Fibroblast of skin of scalp (primary cell): Measurements from ENCODE around the gene PYHIN1.
A peak's percentile ranks its signal among the peaks of the same experiment; 100 is the strongest.
"Not testable (repeated sequence)": the region's sequence is repeated elsewhere in the genome, so short reads cannot be mapped to it uniquely, and the experiment has no call there.

ENCODE experiments used
- DNase-seq: peaks from one replicate; pipeline ENCODE4 v3.0.0-alpha.2; 2013

PYHIN1 gene

DNA sequence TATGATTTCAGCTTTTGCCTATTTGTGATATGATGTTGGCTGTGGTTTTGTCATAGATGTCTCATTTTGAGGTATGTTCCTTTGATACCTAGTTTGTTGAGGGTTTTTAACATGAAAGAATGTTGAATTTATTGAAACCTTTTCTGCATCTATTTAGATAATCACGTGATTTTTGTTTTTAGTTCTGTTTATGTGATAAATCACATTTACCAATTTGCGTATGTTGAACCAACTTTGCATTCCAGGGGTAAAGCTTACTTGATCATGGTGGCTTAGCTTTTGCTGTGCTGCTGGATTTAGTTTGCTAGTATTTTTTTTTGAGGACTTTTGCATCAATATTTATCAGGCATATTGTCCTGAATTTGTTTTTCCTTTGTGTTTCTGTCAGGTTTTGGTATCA lies 51.9 kb downstream of the PYHIN1 start:
- no peak for DNase-seq

DNA sequence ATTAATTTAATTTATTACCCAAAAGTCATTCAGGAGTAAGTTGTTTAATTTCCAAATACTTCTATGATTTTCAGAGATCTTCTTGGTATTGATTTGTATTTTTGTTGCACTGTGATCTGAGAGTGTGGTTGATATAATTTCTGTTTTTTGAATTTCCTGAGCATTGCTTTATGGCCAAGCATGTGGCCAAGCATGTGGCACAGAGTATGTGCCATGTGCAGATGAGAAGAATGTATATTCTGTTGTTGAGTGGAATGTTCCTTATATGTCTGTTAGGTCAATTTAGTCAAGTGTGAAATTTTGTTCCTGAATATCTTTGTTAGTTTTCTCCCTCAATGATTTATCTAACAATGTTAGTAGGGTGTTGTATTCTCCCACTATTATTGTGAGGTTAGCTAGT lies 53.0 kb downstream of the PYHIN1 start:
- DNase-seq, result no peak

DNA sequence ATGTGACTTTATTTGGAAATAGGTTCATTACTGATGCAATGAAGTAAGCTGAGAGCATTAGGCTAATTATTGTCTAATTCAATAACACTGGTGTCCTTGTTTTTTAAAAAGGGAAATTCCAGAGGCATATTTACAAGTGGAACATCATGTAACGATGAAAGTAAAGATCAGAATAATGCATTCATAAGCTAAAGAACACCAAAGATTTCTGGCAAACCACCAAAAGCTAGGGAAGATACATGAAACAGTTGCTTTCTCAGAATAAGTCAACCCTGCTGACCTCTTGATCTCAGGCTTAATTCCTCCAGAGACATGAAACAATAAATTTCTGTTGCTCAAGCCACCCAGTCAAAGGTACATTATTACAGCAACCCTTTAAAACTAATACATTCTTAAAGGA lies 58.1 kb downstream of the PYHIN1 start:
- no peak for DNase-seq

DNA sequence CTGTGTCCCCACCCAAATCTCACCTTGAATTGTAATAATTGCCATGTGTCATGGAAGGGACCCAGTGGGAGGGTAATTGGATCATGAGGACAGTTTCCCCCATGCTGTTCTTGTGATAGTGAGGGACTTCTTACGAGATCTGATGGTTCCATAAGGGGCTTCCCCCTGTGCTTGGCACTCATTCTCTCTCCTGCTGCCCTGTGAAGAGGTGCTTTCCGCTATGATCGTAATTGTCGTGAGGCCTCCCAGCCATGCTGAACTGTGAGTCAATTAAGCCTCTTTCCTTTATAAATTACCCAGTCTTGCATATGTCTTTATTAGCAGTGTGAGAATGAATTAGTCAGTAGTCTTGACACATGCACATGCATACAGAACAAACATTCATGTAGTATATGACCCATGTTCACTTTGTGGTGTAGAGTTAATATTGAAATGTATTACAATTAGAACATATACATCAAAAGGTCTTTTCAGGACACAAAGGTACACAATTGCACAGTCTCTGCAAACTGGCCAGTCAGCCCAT lies 61.5 kb downstream of the PYHIN1 start:
- no peak for DNase-seq

DNA sequence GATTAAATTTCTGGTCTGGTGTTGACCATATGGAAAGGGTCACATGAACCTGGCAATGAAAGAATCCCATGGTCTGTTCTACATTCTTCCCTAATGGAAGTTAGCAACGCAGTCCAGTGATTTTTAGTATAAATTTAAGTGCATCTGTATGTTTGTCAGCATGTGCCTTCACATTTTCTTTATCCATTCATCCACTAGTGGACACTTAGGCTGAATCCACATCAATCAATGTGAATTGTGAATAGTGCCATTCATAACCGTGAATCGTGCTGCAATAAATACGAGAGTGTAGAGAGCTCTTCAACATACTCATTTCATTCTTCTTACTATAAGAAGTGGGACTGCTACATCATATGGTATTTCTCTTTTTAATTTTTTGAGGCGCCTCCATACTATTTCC lies 65.6 kb downstream of the PYHIN1 start:
- no peak for DNase-seq

DNA sequence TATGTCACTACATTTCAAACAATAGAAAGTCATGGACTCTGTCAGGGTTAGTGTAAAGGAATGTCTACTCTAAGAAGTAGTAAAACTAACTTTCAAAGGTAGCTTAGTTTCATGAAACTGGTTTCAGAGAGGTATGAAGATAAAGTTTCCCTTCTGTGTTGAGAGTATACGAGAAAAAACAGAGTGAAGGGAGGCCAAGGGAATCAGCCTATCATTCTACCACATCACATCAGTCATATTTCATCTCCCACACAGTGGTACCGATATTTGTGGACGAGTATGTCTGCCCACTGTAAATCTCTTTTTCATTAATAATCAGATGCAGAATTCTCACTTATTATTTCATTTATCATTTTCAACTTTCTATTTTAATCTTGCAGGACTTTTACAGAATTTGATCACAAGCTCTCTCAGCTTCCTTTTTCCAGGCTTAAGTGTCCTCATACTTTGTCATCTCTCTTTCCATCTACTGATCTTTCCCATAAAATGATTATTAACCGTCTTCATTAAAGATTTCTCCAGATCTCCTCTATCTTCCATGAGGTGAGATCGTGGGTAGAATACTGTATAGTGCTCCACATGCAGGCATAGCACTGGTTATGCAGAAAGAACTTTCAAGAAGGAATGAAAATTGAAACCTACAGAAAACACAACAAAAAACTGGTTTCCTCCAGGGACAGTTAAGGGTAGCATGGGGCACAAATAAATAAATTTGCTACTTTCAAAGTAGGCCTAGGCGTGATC lies 66.9 kb downstream of the PYHIN1 start:
- no peak for DNase-seq

DNA sequence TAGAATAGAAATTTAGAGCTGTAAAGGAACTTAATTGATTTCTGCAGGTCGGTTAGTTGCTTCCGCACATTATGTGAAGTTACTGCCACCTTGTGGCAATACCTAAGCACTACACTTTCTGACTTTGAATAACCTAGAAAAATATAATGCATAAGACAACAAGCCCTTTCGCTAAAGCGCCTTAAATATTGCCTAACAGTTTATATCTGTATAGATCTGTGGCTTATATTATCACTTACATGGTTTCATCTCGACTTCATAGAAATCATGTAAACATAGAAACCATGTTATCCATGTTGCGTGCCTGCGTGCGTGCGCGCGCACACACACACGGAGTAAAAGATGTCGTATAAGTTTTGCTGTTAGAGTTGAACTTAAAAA lies 67.4 kb downstream of the PYHIN1 start:
- peak; percentile 63 for DNase-seq

DNA sequence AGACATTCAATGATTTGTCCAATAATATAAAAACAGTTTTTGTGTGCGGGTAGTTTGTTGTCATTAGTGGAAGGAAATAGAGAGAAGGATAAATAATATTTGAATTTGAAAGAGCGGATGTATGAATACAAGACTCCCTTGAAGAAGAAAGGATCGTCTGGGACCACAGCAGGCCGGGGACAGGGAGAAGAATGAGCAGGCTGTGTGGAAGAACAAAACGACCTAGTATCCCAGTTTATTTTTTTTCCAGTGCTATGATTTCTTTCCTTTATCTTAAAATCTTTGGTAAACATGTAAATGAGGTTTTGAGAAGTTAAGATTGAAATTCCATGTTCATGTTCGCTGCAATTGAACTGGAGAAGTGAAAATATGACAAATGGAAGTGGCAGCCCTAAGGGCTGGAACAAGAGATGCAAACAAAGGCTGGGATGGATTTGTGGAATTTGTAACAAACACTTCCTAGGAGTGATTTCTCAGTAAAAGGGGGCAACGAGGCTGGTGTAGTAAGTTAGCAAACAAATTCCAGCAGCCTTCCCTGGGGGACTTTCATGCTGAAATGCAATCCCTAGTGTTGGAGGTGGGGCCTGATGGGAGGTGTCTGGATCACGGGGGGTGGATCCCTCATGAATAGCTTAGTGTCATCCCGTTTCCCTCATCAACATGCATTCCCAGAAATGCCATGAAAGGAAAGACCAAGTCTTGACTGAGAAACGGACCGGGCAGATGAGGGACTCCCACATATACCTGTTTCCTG lies 68.1 kb downstream of the PYHIN1 start:
- peak; percentile 98 for DNase-seq

DNA sequence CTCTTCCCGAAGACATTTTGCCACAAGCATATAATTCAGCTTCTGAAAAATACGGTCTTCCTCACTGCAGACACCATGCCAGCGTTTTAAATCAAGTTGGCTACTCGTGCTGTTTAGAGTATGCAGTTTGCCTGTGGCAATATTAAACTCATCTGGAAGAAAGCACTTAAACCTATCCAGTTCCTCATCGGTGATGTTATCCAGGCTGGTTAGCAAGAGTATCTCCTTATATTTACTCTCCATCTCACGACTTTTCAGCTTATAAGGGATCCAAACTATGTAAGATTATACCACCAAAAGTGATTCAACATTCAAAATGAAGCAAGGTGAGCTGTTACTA lies 68.7 kb downstream of the PYHIN1 start:
- DNase-seq, result no peak

DNA sequence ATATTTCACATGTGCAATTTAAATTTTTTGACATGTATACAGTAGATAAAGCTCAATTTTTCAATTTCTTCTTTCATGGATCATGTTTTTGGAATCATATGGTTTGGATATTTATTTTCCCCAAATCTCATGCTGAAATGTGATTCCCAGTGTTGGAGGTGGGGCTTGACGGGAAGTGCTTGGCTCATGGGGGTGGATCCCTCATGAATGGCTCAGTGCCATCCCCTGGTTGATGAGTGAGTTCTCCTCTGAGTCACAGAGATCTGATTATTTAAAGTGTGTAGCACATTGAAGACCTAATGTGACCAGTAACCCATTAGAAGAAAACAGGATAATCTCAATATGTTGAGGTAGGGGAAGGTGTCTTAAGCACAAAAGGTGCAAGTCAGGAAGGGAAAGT lies 69.3 kb downstream of the PYHIN1 start:
- peak; percentile 95 for DNase-seq

DNA sequence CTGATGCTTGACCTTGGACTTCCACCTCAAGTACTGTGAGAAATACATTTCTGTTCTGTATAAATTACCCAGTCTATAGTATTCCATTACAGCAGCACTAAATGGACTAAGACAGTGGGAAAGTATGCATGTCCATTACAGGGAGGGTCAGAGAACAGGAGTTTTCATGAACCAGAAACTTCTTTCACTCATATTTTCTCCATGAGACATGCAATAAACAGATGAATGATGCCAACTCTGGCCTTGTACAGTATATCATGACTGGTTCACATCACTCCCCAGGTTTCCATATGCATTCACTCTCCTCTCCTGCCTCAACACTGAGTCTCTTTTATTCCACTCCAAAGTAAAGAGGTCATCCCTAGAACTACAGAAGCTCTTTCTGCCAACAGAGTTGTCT lies 73.8 kb downstream of the PYHIN1 start:
- peak; percentile 10 for DNase-seq

DNA sequence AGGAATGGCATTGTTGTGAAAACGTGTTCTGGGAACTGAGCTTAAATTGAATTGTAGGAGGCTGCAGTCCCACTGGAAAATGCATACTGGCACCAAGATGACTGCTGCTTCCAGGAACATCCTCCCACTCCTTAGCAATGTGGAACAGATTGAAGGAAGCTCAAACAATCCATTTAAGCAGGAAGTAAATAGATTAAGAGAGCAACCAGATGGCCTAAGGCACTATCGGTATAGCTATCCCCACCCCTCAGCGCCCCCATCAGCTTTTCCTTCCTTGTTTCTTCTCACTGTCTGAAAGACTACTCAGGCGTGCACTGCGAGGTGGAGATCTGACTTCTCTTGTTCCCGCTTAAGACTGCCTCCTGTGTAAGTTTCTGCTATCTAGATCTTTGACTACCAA lies 74.3 kb downstream of the PYHIN1 start:
- no peak for DNase-seq

DNA sequence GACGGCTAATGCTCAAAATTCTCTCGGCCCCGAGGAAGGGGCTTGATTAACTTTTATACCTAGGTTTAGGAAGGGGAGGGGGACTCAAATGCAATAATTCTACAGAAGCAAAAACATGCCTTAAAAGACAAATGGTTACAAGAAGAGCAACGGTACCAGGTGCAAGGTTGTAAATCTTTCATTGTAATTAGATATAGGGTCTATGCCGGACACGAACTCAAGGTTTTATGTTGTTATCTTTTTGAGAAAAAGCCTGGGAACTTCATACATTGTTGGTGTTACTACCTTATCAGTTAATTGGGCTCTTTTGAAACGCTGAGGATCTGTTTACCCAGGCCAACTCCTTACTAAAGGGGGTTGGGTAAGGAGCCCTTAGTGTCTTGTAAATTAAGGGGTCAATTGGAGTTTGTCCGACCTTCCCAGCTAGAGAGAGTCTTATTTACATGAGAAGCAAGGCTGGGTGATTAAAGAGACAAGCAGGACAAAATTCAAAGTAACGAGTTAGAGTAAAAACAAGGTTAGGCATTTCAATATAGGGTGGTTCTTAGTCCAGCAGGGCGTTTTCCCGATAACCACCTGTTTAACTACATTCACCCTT lies 75.0 kb downstream of the PYHIN1 start:
- DNase-seq, result not testable (repeated sequence)

DNA sequence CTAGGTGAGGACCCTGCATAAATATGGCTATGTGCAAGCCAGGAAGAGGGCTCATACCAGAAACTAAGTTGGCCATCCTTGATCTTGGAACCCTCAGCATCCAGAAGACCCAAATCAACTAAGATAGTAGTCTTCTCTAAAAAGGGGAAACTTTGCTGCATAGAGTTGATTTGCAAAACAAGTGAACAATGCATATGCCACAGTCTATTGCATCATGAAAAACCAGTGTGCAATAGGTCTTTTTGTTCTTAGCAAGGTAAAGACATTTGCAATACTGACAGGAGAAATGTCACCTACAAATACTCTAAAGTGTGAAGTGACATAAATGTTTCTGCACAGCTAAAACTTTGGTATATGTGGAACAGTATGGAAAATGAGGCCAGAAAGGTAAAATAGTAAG lies 76.4 kb downstream of the PYHIN1 start:
- no peak for DNase-seq

DNA sequence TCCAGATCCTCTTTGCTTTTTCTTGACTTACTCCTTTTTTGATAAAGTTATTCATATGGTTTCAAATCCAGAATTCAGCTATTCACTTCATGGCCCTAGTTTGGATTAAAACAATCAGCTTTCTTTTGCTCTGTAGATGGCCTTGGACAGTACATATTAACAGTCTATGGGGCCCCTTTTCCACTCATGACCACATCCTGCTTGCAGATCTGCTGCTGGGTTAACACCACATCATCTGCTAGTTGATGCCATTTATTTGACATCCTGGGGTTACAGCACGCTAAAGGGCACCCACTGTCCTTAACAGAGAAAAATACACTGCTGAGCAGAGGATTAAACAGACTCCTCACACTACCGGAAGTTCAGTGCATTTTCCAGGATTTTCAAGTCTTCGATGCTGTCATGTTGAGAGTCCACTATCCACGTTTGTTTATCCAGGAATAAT lies 77.4 kb downstream of the PYHIN1 start:
- DNase-seq, result no peak

DNA sequence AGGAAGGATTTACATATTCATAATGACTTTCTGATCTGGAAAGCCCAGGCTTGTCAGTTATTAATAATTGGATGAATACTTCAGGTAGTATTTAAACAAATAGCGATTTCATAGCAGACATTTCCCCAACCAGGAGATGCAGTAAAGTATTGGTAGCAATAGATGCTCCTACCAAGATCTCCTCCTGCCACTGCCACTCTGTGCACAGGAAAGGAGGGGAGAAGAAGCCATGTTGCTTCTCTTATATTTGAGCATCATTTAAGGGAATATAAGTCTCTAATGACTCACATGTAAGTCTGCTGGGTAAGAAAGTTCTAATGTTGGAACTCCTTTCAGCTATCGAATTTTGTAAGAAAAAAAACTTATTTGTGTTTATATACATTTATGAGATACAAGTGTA lies 77.9 kb downstream of the PYHIN1 start:
- peak; percentile 18 for DNase-seq

DNA sequence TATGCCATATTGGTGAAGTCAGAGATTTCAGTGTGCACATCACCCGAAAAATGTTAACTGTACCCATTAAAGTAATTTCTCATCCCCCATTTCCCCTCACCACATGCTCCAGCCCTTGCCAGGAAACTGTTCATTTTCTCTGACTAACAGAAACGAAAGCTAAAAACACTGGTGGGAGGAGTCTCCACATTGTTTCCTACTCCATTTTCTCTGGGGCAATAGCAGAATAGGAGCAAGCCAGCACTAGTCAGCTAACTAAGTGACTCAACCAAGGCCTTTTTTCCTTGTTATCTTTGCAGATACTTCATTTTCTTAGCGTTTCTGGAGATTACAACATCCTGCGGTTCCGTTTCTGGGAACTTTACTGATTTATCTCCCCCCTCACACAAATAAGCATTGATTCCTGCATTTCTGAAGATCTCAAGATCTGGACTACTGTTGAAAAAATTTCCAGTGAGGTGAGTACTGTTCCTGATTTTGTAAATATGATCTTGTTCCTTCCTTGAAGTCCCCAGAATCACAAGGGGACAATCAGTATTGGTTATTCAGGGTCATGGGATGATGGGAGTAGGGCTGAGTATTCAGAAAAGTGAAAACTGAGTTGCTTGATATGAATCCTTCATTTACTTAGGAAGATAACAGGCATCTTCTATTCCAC lies 78.5 kb downstream of the PYHIN1 start, which contains the start of gene IFI16:
Gene IFI16 (plus strand): TSS at position 204 of the 658 bp plus-strand sequence. CDS start 4,774 bp downstream, outside the sequence.
- peak; percentile 95 for DNase-seq

DNA sequence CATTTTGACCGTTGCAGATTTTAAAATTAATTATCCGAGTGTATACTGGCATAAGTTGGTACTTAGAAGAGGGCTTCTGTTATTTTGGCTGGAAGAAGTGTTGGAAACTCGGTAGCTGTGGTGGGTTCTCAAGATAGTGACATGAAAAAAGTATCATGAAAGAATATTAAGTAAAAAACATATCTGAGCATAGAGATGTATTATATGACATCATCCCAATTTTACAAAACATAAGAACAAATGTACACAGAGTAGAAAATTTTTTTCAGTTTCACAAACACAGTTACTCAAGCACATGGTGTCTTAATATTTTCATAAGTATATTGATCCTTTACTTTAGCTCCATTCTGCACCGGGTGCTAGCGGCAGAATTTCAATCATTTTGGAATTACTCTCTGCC lies 79.0 kb downstream of the PYHIN1 start:
- DNase-seq, result no peak

DNA sequence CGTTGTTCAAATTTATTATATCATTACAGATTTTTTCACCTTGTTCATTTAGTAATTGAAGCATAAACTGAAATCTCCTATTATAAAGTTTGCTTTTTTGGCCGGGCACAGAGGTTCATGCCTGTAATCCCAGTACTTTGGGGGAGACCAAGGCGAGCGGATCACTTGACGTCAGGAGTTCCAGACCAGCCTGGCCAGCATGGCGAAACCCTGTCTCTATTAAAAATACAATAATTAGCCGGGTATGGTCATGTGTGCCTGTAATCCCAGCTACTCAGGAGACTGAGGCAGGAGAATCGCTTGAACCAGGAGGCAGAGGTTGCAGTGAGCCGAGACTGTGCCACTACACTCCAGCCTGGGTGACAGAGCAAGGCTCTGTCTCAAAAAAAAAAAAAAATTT lies 79.6 kb downstream of the PYHIN1 start:
- not testable (repeated sequence) for DNase-seq

DNA sequence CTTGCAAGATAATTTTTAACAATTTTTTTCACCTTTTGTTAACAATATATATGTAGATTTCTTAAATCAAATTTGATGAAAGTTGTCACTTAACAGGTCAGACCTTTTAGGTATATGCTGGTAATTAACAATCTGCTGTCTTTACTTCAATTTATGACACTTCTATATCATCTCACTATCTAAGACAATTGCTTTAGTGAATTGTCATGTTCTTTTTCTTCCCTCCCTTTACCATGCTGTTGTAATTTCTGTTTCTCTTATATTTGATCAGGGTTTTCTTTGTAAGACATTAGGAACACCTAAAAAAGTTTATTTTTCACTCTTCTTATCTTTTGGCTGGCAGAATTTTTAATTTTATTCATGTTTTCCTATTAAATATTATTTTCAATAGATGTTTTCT lies 80.4 kb downstream of the PYHIN1 start:
- no peak for DNase-seq

DNA sequence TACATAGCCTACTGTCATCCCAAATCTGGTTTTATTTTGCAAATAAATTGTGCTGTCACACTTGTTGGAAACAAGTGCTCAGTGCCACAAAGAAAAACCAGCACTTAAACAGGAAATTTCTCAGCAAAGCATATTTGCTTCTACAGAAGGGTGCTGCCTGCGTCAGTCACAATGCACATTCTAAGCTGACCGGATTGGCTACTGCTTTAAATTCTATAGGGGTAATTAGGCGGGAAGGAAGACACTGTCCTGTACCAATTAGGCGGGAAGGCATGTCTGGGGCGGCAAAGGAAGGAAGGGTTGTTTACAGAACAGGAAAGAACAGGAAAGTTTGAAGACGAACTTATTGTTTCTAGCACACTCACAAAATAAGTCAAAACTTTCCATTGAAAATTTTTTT lies 81.1 kb downstream of the PYHIN1 start:
- DNase-seq, result peak; percentile 22

DNA sequence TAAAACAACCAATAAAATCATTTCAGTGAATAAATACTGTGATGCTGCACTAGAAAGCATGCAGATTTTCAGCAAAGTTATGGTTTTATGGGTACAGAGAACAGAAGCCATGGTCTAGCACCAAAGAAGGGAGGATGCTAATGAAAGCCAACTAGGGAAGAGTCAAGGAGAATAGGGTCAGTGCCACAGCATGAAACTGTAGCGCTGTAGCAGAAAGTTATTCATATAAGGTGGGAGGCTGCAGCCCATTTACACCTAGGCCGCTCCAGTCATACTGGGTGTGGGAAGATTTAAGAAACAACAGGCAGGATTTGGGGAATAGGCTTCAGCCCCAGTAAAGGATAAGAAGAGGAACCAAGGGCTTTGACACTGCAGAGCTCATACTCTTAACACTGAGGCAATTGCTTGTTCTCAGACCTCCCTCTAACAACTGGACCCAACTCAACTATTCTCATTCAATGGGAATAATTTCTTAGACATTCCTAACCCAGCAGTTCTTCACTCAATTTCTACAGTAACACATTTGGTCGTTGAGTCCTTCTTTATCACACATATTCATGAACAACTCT lies 82.7 kb downstream of the PYHIN1 start:
- DNase-seq, result no peak

DNA sequence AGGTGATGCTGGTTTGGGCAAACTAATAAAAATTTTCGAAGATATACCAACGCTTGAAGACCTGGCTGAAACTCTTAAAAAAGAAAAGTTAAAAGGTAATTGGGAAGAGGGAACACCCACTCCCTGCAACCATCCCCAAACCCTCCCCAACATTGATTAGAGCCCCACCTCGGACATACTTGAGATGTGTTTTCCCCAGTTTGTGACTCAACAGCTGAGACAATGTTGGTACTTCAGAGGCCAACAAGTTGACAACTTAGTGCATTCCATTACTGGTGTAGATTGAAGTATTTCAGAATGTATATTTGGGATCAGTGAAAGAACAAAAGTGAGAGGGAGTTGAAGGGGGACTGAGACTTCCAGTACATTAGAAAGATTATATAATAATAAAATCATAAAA lies 83.5 kb downstream of the PYHIN1 start:
- DNase-seq, result no peak
